Bronchial epithelial cell (primary cell): ENCODE data around the gene USP49. TPM values are rescaled to one million over a fixed set of nuclear protein-coding genes. Genes with fewer than 3 reads are reported as not detected.

Source experiments
- DNase-seq: peaks from one replicate; pipeline ENCODE4 v3.0.0-alpha.2; 2010; ENCODE audit warnings: low read depth
- FAIRE-seq: peaks from 2 replicates; lab custom pipeline; 2011; peaks lifted over from hg19 to GRCh38; lab: Jason Lieb, UNC
- H3K27me3 ChIP-seq: 2 replicates; pipeline ENCODE4 v1.5.1; 2011; ENCODE audit warnings: low read length; ENCODE audit not compliant: control insufficient read depth, insufficient read depth
- H3K36me3 ChIP-seq: 2 replicates; pipeline ENCODE4 v1.5.1; 2011; ENCODE audit warnings: low read length; ENCODE audit not compliant: control insufficient read depth, insufficient read depth
- H3K4me3 ChIP-seq: 2 replicates; pipeline ENCODE4 v1.5.1; 2011; ENCODE audit warnings: mild to moderate bottlenecking, low read depth, low read length, control low read depth
- total RNA-seq: library from RNA; depleted of rRNA; stranded (reverse); fragments of >200 nt; gene quantifications from 2 replicates; pipeline ENCODE4 v1.2.1, GENCODE V29; 2014
- TF ChIP-seq, protein P1 (sequence below): IDR thresholded peaks from 2 replicates; pipeline ENCODE4 v1.5.1; 2011; ENCODE audit warnings: mild to moderate bottlenecking, moderate library complexity, low read length, control low read depth, inconsistent platforms; ENCODE audit not compliant: insufficient read depth, severe bottlenecking

The USP49 gene
- total RNA-seq, 1 donor from 2014 or later, result 1.6 TPM

GRCh38 chr6:41914343-41914742, 19.2 kb upstream of the USP49 start:
- TF ChIP-seq, protein P1, sequence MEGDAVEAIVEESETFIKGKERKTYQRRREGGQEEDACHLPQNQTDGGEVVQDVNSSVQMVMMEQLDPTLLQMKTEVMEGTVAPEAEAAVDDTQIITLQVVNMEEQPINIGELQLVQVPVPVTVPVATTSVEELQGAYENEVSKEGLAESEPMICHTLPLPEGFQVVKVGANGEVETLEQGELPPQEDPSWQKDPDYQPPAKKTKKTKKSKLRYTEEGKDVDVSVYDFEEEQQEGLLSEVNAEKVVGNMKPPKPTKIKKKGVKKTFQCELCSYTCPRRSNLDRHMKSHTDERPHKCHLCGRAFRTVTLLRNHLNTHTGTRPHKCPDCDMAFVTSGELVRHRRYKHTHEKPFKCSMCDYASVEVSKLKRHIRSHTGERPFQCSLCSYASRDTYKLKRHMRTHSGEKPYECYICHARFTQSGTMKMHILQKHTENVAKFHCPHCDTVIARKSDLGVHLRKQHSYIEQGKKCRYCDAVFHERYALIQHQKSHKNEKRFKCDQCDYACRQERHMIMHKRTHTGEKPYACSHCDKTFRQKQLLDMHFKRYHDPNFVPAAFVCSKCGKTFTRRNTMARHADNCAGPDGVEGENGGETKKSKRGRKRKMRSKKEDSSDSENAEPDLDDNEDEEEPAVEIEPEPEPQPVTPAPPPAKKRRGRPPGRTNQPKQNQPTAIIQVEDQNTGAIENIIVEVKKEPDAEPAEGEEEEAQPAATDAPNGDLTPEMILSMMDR, result no peak
- no peak for FAIRE-seq
- H3K36me3 ChIP-seq, result peaks cover 17% of the 10 kb centered on the region
- H3K27me3 ChIP-seq, result no peaks in the 10 kb centered on the region
- DNase-seq, result no peak
- H3K4me3 ChIP-seq, result no peak overlapping the region

DNA sequence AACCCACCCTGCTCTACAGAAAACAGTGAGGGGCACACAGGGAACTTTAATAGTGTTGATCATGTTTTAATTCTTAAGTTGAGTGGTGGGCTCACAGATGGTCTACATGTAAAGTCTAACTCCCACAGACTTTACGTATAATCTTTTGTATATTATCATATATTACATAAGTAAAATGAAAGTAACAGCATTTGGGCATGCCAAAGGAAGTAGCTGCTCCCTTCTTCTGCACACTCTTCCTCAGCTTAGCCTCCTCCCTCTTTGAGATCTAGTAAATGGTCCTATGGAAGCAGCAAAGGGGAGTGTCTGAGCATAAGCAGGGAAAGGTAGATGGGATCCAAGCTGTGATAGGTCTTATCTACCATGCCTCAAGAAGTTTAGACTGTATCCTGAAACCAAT, 14.6 kb upstream of the USP49 start:
- FAIRE-seq, result no peak
- no peaks in the 10 kb centered on the region for H3K27me3 ChIP-seq
- TF ChIP-seq, protein P1, result no peak
- H3K36me3 ChIP-seq, result peaks cover 16% of the 10 kb centered on the region
- DNase-seq, result no peak
- no peak overlapping the region for H3K4me3 ChIP-seq

- TF ChIP-seq, protein P1, result peak; percentile 4
- Histone ChIP-seq H3K4me3 (no peak overlapping the region), H3K36me3 (peaks cover 11% of the 10 kb centered on the region), H3K27me3 (no peaks in the 10 kb centered on the region)
- DNase-seq, result no peak
- FAIRE-seq, result no peak
Observed at GRCh38 chr6:41901882-41902519, 6.8 kb upstream of the USP49 start.

DNA sequence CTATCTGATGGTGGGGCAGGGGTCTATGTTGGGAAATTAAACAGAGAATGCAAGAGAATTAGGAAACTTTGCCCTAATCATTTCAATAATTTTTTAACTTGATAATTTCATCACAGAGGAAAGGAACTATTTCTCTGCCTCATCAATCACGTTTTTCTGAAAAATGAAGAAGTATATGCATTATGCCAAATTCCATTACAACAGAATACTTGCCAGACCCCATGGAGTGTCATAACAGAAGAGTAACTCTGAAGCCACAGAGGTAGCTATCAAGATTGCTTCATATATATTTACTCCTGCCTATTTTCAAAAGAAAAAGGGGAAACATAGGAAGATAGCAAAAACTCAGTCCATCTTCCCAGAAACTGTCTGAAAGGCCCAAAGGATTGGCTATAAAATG, 5.7 kb upstream of the USP49 start:
- no peak for DNase-seq
- Histone ChIP-seq H3K4me3 (no peak overlapping the region), H3K27me3 (no peaks in the 10 kb centered on the region), H3K36me3 (peaks cover 7% of the 10 kb centered on the region)
- no peak for FAIRE-seq
- TF ChIP-seq, protein P1, result no peak

GRCh38 chr6:41896281-41896680, 1.1 kb upstream of the USP49 start:
- TF ChIP-seq, protein P1, result no peak
- no peaks in the 10 kb centered on the region for H3K27me3 ChIP-seq
- DNase-seq (no peak), FAIRE-seq (no peak)
- H3K36me3 ChIP-seq, result peaks cover 2% of the 10 kb centered on the region
- H3K4me3 ChIP-seq, result no peak overlapping the region
